Measurements from ENCODE around the gene DNAJC30.

Gene DNAJC30

GRCh38 chr7:73646785-73647724 is 36.2 kb downstream of the DNAJC30 start:
- DNase-seq: no peak

- DNase-seq: no peak
These were observed 37.5 kb downstream of the DNAJC30 start for GRCh38 chr7:73645643-73646174.

- DNase-seq: no peak
These were observed 38.5 kb downstream of the DNAJC30 start for GRCh38 chr7:73644688-73645286.

- no peak for DNase-seq
These were observed 40.4 kb downstream of the DNAJC30 start for GRCh38 chr7:73642834-73643233.

- DNase-seq: no peak
These were observed 44.3 kb downstream of the DNAJC30 start for GRCh38 chr7:73638911-73639310.

- DNase-seq: no peak
These were observed 47.6 kb downstream of the DNAJC30 start for GRCh38 chr7:73635428-73636200.

- no peak for DNase-seq
These were observed 49.4 kb downstream of the DNAJC30 start for GRCh38 chr7:73633844-73634243.

- DNase-seq: no peak
These were observed 49.9 kb downstream of the DNAJC30 start for GRCh38 chr7:73633323-73633722.

GRCh38 chr7:73631558-73631957 is 51.7 kb downstream of the DNAJC30 start:
- DNase-seq: no peak

Data from activated CD4-positive, alpha-beta T cell treated with anti-CD3 and anti-CD28 coated beads, Interleukin-2, amount 50 U/mL, for 4 hours (primary cell).